Measurements from ENCODE around the gene TCFL5.

GRCh38 chr20:62820962-62821725 lies 40.5 kb downstream of the TCFL5 start:
- TF ChIP-seq POLR2AphosphoS5 (IDR thresholded peaks at IDR 0.05) (no peak), CTCF (IDR thresholded peaks at IDR 0.05) (no peak), POLR2A (IDR thresholded peaks at IDR 0.05; ENCODE audit: low read depth) (no peak), EP300 (IDR thresholded peaks at IDR 0.05) (no peak)
